HCT116 (cell line): ENCODE measurements around the gene C19orf38. TPM values are rescaled to one million over a fixed set of nuclear protein-coding genes. Genes with fewer than 3 reads are reported as not detected.

ENCODE experiments used
- ATAC-seq: fragments of 200-7000 bp; cut with Tn5 transposase; 2 replicates; pipeline ENCODE4 v1.9.1; 2020; ENCODE audit warnings: mild to moderate bottlenecking, moderate library complexity
- BruUV-seq: library from RNA; stranded (reverse); fragments of 400-500 nt; replicated peaks from 2 replicates; lab custom pipeline; 2021; lab: Mats Ljungman, UMichigan
- CTCF ChIA-PET: fragments of 300-600 bp; sonication (Branson Sonifier 250); formaldehyde crosslinking; loops from one replicate; lab custom pipeline; 2021; ENCODE audit warnings: antibody characterized with exemption; lab: Charles Lee
- POLR2A ChIA-PET: fragments of 300-600, 350-600 bp; sonication (Branson Sonifier 250); formaldehyde crosslinking; loops from one replicate; lab custom pipeline; 2021; ENCODE audit warnings: antibody characterized with exemption; lab: Charles Lee
- RAD21 ChIA-PET, 2 experiments: fragments of 300-600 bp; sonication (Branson Sonifier 250); formaldehyde crosslinking; loops; one replicate each; lab custom pipeline; 2023; ENCODE audit warnings: low total read pairs in 2 of 2; ENCODE audit not compliant: uncharacterized antibody in 2 of 2, unreplicated experiment in 2 of 2, low non-redundant PET in 1 of 2; lab: Charles Lee
- DNase-seq: peaks from one replicate; pipeline ENCODE4 v3.0.0-alpha.2; 2010; ENCODE audit warnings: low read depth, low spot score
- H2AFZ ChIP-seq: fragments of 200-600 bp; shearing (Covaris generic), sonication (generic); 2 replicates; pipeline ENCODE4 v1.6.1; 2017; ENCODE audit warnings: low read depth, mixed run types, mixed read lengths, antibody characterized with exemption, low read length; ENCODE audit not compliant: poor library complexity, severe bottlenecking
- H3K27ac ChIP-seq: 2 replicates; pipeline ENCODE4 v1.5.1; 2012; ENCODE audit warnings: low read depth, low read length
- H3K27me3 ChIP-seq: fragments of 200-600 bp; sonication (generic); 2 replicates; pipeline ENCODE4 v1.6.1; 2016; ENCODE audit warnings: mixed run types, low read length, mixed read lengths; ENCODE audit not compliant: insufficient read depth
- H3K36me3 ChIP-seq, 2 experiments: fragments of 200-500 bp in 1 of 2; fragments of 200-600 bp in 1 of 2; sonication (Bioruptor generic) in 1 of 2; sonication (generic) in 1 of 2; 2 replicates each; pipeline versions ENCODE4 v1.5.1 to v1.6.1; 2014 to 2016; ENCODE audit warnings: low read length in 2 of 2, inconsistent platforms in 1 of 2, mixed read lengths in 1 of 2, mixed run types in 1 of 2; ENCODE audit not compliant: insufficient read depth in 2 of 2, control insufficient read depth in 1 of 2
- H3K4me1 ChIP-seq, 2 experiments: fragments of 200-600 bp in 1 of 2; sonication (generic) in 1 of 2; 2 replicates each; pipeline versions ENCODE4 v1.5.1 to v1.6.1; 2012 to 2017; ENCODE audit warnings: low read length in 2 of 2, inconsistent platforms in 1 of 2, mild to moderate bottlenecking in 1 of 2, mixed read lengths in 1 of 2, mixed run types in 1 of 2, moderate library complexity in 1 of 2; ENCODE audit not compliant: insufficient read depth in 2 of 2, control insufficient read depth in 1 of 2
- H3K4me2 ChIP-seq: fragments of 200-600 bp; sonication (generic); 2 replicates; pipeline ENCODE4 v1.6.1; 2017; ENCODE audit warnings: mixed run types, low read length, mixed read lengths
- H3K4me3 ChIP-seq, 2 experiments: fragments of 200-600 bp in 1 of 2; sonication (generic) in 1 of 2; replicated peaks in 1 of 2; 2 replicates each; pipeline ENCODE4 v1.5.1; 2011 to 2016; ENCODE audit warnings: low read length in 2 of 2, control low read depth in 1 of 2, low read depth in 1 of 2, mild to moderate bottlenecking in 1 of 2, mixed read lengths in 1 of 2, mixed run types in 1 of 2
- H3K79me2 ChIP-seq: fragments of 200-600 bp; sonication (generic); 2 replicates; pipeline ENCODE4 v1.6.1; 2017; ENCODE audit warnings: mild to moderate bottlenecking, mixed run types, low read length, moderate library complexity, mixed read lengths; ENCODE audit not compliant: insufficient read depth
- H3K9ac ChIP-seq: fragments of 200-600 bp; sonication (generic); 2 replicates; pipeline ENCODE4 v1.6.1; 2016; ENCODE audit warnings: low read length, mixed read lengths
- H3K9me2 ChIP-seq: fragments of 200-600 bp; sonication (generic), shearing (Covaris generic); 2 replicates; pipeline ENCODE4 v1.6.1; 2017; ENCODE audit warnings: mixed run types, mild to moderate bottlenecking, moderate library complexity; ENCODE audit not compliant: insufficient read depth
- H3K9me3 ChIP-seq, 2 experiments: fragments of 200-500 bp in 1 of 2; fragments of 200-600 bp in 1 of 2; sonication (Bioruptor generic) in 1 of 2; sonication (generic) in 1 of 2; 2 replicates each; pipeline ENCODE4 v1.6.1; 2014 to 2017; ENCODE audit warnings: low read length in 2 of 2, mixed read lengths in 2 of 2, inconsistent platforms in 1 of 2, low read depth in 1 of 2, mild to moderate bottlenecking in 1 of 2, mixed run types in 1 of 2, moderate library complexity in 1 of 2; ENCODE audit not compliant: control insufficient read depth in 1 of 2, insufficient read depth in 1 of 2
- H4K20me1 ChIP-seq: fragments of 200-600 bp; sonication (generic), shearing (Covaris generic); 2 replicates; pipeline ENCODE4 v1.6.1; 2017; ENCODE audit warnings: mixed run types, mild to moderate bottlenecking, moderate library complexity; ENCODE audit not compliant: insufficient read depth
- EGR1 ChIP-seq: IDR thresholded peaks from 2 replicates; pipeline ENCODE4 v1.6.1; 2012; ENCODE audit warnings: low read depth
- ELF1 ChIP-seq: IDR thresholded peaks from 2 replicates; pipeline ENCODE4 v1.6.1; 2012; ENCODE audit warnings: low read depth, borderline replicate concordance
- FOSL1 ChIP-seq: IDR thresholded peaks from 2 replicates; pipeline ENCODE4 v1.6.1; 2012; ENCODE audit warnings: low read depth
- TCF7L2 ChIP-seq: IDR thresholded peaks from 2 replicates; pipeline ENCODE4 v1.7.0; 2011; ENCODE audit warnings: borderline replicate concordance, inconsistent platforms; ENCODE audit not compliant: insufficient read depth, insufficient read length; ENCODE audit errors: extremely low read depth
- intact Hi-C: fragments of 100-400 bp; cut with micrococcal nuclease; formaldehyde crosslinking; loops from 2 replicates; pipeline ENCODE4 v1.10.0; 2022
- total RNA-seq: library from RNA; stranded (reverse); gene quantifications from one replicate; pipeline ENCODE4 v1.2.1, GENCODE V29; 2021; ENCODE audit not compliant: unreplicated experiment

The C19orf38 gene
- total RNA-seq, 1 experiment from 2014 or later, result 0.74 TPM

GRCh38 chr19:10891405-10892086 is 43.3 kb downstream of the C19orf38 start:
- no peak overlapping the region for H3K4me2 ChIP-seq
- ChIA-PET RAD21 (no interaction called here), CTCF (no interaction called here), POLR2A (no interaction called here)
- no peak overlapping the region for H3K9ac ChIP-seq
- no peaks in the 10 kb centered on the region for H4K20me1 ChIP-seq
- H3K36me3 ChIP-seq, result no peaks in the 10 kb centered on the region
- no peak overlapping the region for H3K27ac ChIP-seq
- DNase-seq (no peak), ATAC-seq (no peak)
- TF ChIP-seq TCF7L2 (no peak), EGR1 (no peak), ELF1 (no peak), FOSL1 (no peak)
- peaks cover 11 to 21% of the 10 kb centered on the region in 2 experiments for H3K4me1 ChIP-seq
- H3K4me3 ChIP-seq, result no peak overlapping the region
- no peaks in the 10 kb centered on the region for H3K27me3 ChIP-seq
- intact Hi-C loops, result no loop called here
- H3K9me3 ChIP-seq, result no peaks in the 10 kb centered on the region
- H3K79me2 ChIP-seq, result peaks cover 91% of the 10 kb centered on the region
- BruUV-seq, result no TSS peak
- no peaks in the 10 kb centered on the region for H3K9me2 ChIP-seq
- no peak overlapping the region for H2AFZ ChIP-seq

GRCh38 chr19:10892256-10892655 is 44.0 kb downstream of the C19orf38 start:
- Histone ChIP-seq H3K4me1 (peaks cover 11 to 21% of the 10 kb centered on the region in 2 experiments; a peak in 3 of 4 replicates), H4K20me1 (no peaks in the 10 kb centered on the region), H3K4me2 (no peak overlapping the region), H3K27me3 (no peaks in the 10 kb centered on the region), H2AFZ (no peak overlapping the region), H3K27ac (no peak overlapping the region), H3K9me3 (no peaks in the 10 kb centered on the region), H3K9ac (no peak overlapping the region), H3K79me2 (peaks cover 91% of the 10 kb centered on the region), H3K9me2 (no peaks in the 10 kb centered on the region), H3K4me3 (no peak overlapping the region), H3K36me3 (no peaks in the 10 kb centered on the region)
- DNase-seq (no peak), ATAC-seq (no peak)
- intact Hi-C loops, result no loop called here
- CTCF ChIA-PET, result no interaction called here
- BruUV-seq, result no TSS peak
- no peak for TF ChIP-seq EGR1
- POLR2A ChIA-PET, result no interaction called here
- RAD21 ChIA-PET, result no interaction called here
